PFSK-1 (cell line): ENCODE data around the gene MAN2B2.

Experiments
- FOXP2 ChIP-seq: optimal IDR thresholded peaks from 2 replicates; pipeline ENCODE3; 2011; ENCODE audit warnings: borderline replicate concordance, control low read depth, inconsistent platforms; ENCODE audit not compliant: insufficient read depth; ENCODE audit errors: extremely low read length, extremely low read depth
- POLR2AphosphoS5 ChIP-seq: IDR thresholded peaks from 2 replicates; pipeline ENCODE4 v1.6.1; 2012; ENCODE audit warnings: low read depth, mild to moderate bottlenecking, control low read depth, low read length, moderate library complexity
- REST ChIP-seq, 2 experiments: IDR thresholded peaks; 2 replicates each; pipeline versions ENCODE4 v1.6.1 to v1.8.0; 2011 to 2012; ENCODE audit warnings: low read depth in 2 of 2, low read length in 2 of 2, control low read depth in 1 of 2, inconsistent platforms in 1 of 2, mild to moderate bottlenecking in 1 of 2, moderate library complexity in 1 of 2; ENCODE audit not compliant: insufficient read depth in 1 of 2
- TAF1 ChIP-seq: IDR thresholded peaks from 2 replicates; pipeline ENCODE4 v1.6.1; 2012; ENCODE audit warnings: low read length, control low read depth, borderline replicate concordance; ENCODE audit not compliant: insufficient read depth

DNA sequence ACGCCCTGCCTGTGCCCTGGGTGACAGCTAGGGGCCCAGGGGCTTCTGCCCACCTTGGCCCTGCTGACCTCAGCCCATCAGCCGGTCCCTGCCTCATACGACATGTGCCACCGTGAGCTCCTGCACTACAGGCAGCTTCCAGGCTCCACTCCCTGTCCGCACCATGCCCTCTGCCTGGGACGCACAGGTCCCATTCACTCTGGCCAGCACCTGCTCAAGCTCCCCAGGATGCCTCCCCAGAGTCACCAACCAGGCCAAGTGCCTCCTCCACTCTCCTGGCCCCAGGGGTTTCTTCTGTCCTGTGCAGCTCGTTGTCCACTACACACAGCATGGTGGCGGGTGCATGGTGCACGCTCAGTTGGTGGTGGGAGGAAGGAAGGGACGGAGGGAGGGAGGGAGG, 45.3 kb downstream of the MAN2B2 start:
- TF ChIP-seq REST (IDR thresholded peaks at IDR 0.05; ENCODE audit: insufficient read depth in 1 of 2, low read depth in 2 of 2, low read length in 2 of 2) (no peak), POLR2AphosphoS5 (no peak), TAF1 (no peak), FOXP2 (no peak)
